CD4-positive, CD25-positive, alpha-beta regulatory T cell (primary cell): ENCODE data around the gene PRKACA. TPM values are rescaled to one million over a fixed set of nuclear protein-coding genes. Genes with fewer than 3 reads are reported as not detected.

ENCODE experiments used
- ATAC-seq, 2 donors: fragments of 150-1000 bp; cut with Tn5 transposase; one replicate each; pipeline ENCODE4 v1.10.0; 2021; ENCODE audit warnings: low read depth in 2 of 2, moderate number of reproducible peaks in 2 of 2, moderate library complexity in 1 of 2
- DNase-seq, 3 donors: peaks; one replicate each; pipeline versions ENCODE4 v3.0.0 to v3.0.0-alpha.2; 2012 to 2022; ENCODE audit warnings: mixed read lengths in 1 of 3
- H3K27ac ChIP-seq: one replicate; pipeline ENCODE4 v1.7.0; 2013; ENCODE audit warnings: mild to moderate bottlenecking, low read length; ENCODE audit not compliant: insufficient read depth, poor library complexity, severe bottlenecking
- H3K27me3 ChIP-seq: one replicate; pipeline ENCODE4 v1.7.0; 2013; ENCODE audit warnings: low read length; ENCODE audit not compliant: control insufficient read depth, insufficient read depth
- H3K36me3 ChIP-seq: one replicate; pipeline ENCODE4 v1.7.0; 2013; ENCODE audit warnings: mild to moderate bottlenecking, low read length, moderate library complexity; ENCODE audit not compliant: control insufficient read depth, insufficient read depth
- H3K4me1 ChIP-seq: 2 replicates; pipeline ENCODE4 v1.7.0; 2013; ENCODE audit warnings: mild to moderate bottlenecking, low read length; ENCODE audit not compliant: insufficient read depth, control insufficient read depth, poor library complexity, severe bottlenecking
- H3K4me3 ChIP-seq: one replicate; pipeline ENCODE4 v1.7.0; 2013; ENCODE audit warnings: low read depth, mild to moderate bottlenecking, low read length, moderate library complexity
- H3K9me3 ChIP-seq, 2 experiments: 1 replicate in 1 of 2; 2 replicates in 1 of 2; pipeline ENCODE4 v1.7.0; 2013; ENCODE audit warnings: low read length in 2 of 2, mild to moderate bottlenecking in 1 of 2, moderate library complexity in 1 of 2; ENCODE audit not compliant: control insufficient read depth in 2 of 2
- H3K27ac Mint-ChIP-seq, 3 donors: one replicate each; pipeline ENCODE4 v1.8.0; 2020 to 2022; ENCODE audit warnings: mild to moderate bottlenecking in 3 of 3, mixed read lengths in 3 of 3, moderate library complexity in 2 of 3
- H3K27me3 Mint-ChIP-seq: one replicate; pipeline ENCODE4 v1.8.0; 2022; ENCODE audit warnings: mild to moderate bottlenecking, mixed read lengths
- H3K36me3 Mint-ChIP-seq: one replicate; pipeline ENCODE4 v1.8.0; 2020; ENCODE audit warnings: mixed read lengths
- H3K4me1 Mint-ChIP-seq, 4 donors: one replicate each; pipeline ENCODE4 v1.8.0; 2020 to 2022; ENCODE audit warnings: mixed read lengths in 4 of 4, mild to moderate bottlenecking in 1 of 4
- H3K4me3 Mint-ChIP-seq, 4 donors: one replicate each; pipeline ENCODE4 v1.8.0; 2020 to 2022; ENCODE audit warnings: mild to moderate bottlenecking in 4 of 4, mixed read lengths in 4 of 4, moderate library complexity in 3 of 4
- H3K9me3 Mint-ChIP-seq, 7 donors: one replicate each; pipeline ENCODE4 v1.8.0; 2020 to 2022; ENCODE audit warnings: mixed read lengths in 7 of 7, mild to moderate bottlenecking in 3 of 7, moderate library complexity in 2 of 7
- polyA plus RNA-seq, 4 donors: library from polyadenylated mRNA; unstranded; fragments of 300-500 nt; fragmentation: Illumina TruSeq; gene quantifications; one replicate each; pipeline ENCODE4 v1.2.3, GENCODE V29; 2021
- total RNA-seq: library from RNA; stranded (reverse); gene quantifications from one replicate; pipeline ENCODE4 v1.2.3, GENCODE V29; 2022

PRKACA gene
- total and polyA plus RNA-seq, 5 donors from 2014 or later, result 0.47 to 40.2 (median 1.4) TPM

GRCh38 chr19:14058182-14059092 is 59.1 kb downstream of the PRKACA start:
- H3K36me3 Mint-ChIP-seq, result no peaks in the 10 kb centered on the region
- peak overlapping the region in 2 of 4 donors; percentile 44 to 62 for H3K4me3 Mint-ChIP-seq
- Histone ChIP-seq H3K27ac (no peak overlapping the region), H3K27me3 (peaks cover 11% of the 10 kb centered on the region), H3K36me3 (no peaks in the 10 kb centered on the region), H3K4me3 (no peak overlapping the region), H3K9me3 (no peaks in the 10 kb centered on the region), H3K4me1 (peaks cover 17% of the 10 kb centered on the region)
- peak overlapping the region in 1 of 3 donors; percentile 66 for H3K27ac Mint-ChIP-seq
- ATAC-seq (no peak), DNase-seq (no peak)
- peaks cover 45% of the 10 kb centered on the region for H3K27me3 Mint-ChIP-seq
- peaks cover 0 to 29% (median 8%) of the 10 kb centered on the region in 4 donors for H3K4me1 Mint-ChIP-seq
- H3K9me3 Mint-ChIP-seq, result no peaks in the 10 kb centered on the region

- no peak overlapping the region for H3K4me3 ChIP-seq
- ATAC-seq, result no peak
Observed at GRCh38 chr19:14056741-14057356, 60.7 kb downstream of the PRKACA start.

GRCh38 chr19:14056069-14056666 is 61.4 kb downstream of the PRKACA start:
- Histone ChIP-seq H3K4me1 (peaks cover 17% of the 10 kb centered on the region), H3K27ac (no peak overlapping the region), H3K4me3 (no peak overlapping the region), H3K36me3 (peaks cover 19% of the 10 kb centered on the region), H3K27me3 (peaks cover 11% of the 10 kb centered on the region), H3K9me3 (no peaks in the 10 kb centered on the region)
- Mint-ChIP-seq H3K4me1 (peaks cover 0 to 29% (median 8%) of the 10 kb centered on the region in 4 donors), H3K36me3 (peaks cover 14% of the 10 kb centered on the region), H3K27ac (no peak overlapping the region), H3K9me3 (peaks cover 0 to 3% (median 0%) of the 10 kb centered on the region in 7 donors), H3K4me3 (no peak overlapping the region), H3K27me3 (peaks cover 42% of the 10 kb centered on the region)
- ATAC-seq (no peak), DNase-seq (no peak)

More at GRCh38 chr19:14056741-14057356, 60.7 kb downstream of the PRKACA start:
- Histone ChIP-seq H3K36me3 (peaks cover 14% of the 10 kb centered on the region), H3K9me3 (no peaks in the 10 kb centered on the region), H3K27ac (no peak overlapping the region), H3K27me3 (peaks cover 11% of the 10 kb centered on the region), H3K4me1 (peaks cover 17% of the 10 kb centered on the region)
- Mint-ChIP-seq H3K27me3 (peaks cover 45% of the 10 kb centered on the region), H3K27ac (no peak overlapping the region), H3K4me1 (peaks cover 0 to 29% (median 8%) of the 10 kb centered on the region in 4 donors), H3K9me3 (peaks cover 0 to 3% (median 0%) of the 10 kb centered on the region in 7 donors), H3K4me3 (peak overlapping the region in 1 of 4 donors; percentile 29), H3K36me3 (peaks cover 10% of the 10 kb centered on the region)
- DNase-seq, result no peak

GRCh38 chr19:14055396-14055795 is 62.2 kb downstream of the PRKACA start:
- H3K27ac ChIP-seq, result no peak overlapping the region
- H3K27me3 Mint-ChIP-seq, result peaks cover 36% of the 10 kb centered on the region
- H3K27me3 ChIP-seq, result peaks cover 10% of the 10 kb centered on the region
- DNase-seq, result no peak
- peaks cover 26% of the 10 kb centered on the region for H3K36me3 ChIP-seq
- no peaks in the 10 kb centered on the region for H3K9me3 ChIP-seq
- H3K9me3 Mint-ChIP-seq, result peaks cover 0 to 3% (median 0%) of the 10 kb centered on the region in 7 donors
- H3K4me1 Mint-ChIP-seq, result peaks cover 0 to 29% (median 8%) of the 10 kb centered on the region in 4 donors
- peaks cover 17% of the 10 kb centered on the region for H3K4me1 ChIP-seq
- H3K27ac Mint-ChIP-seq, result no peak overlapping the region
- no peak for ATAC-seq
- H3K36me3 Mint-ChIP-seq, result peaks cover 16% of the 10 kb centered on the region
- no peak overlapping the region for H3K4me3 Mint-ChIP-seq
- no peak overlapping the region for H3K4me3 ChIP-seq

GRCh38 chr19:14054721-14055120 is 62.8 kb downstream of the PRKACA start:
- Mint-ChIP-seq H3K4me3 (no peak overlapping the region), H3K27ac (no peak overlapping the region), H3K27me3 (peaks cover 30% of the 10 kb centered on the region), H3K9me3 (peaks cover 0 to 3% (median 0%) of the 10 kb centered on the region in 7 donors), H3K36me3 (peaks cover 22% of the 10 kb centered on the region), H3K4me1 (peaks cover 0 to 25% (median 8%) of the 10 kb centered on the region in 4 donors)
- Histone ChIP-seq H3K9me3 (no peaks in the 10 kb centered on the region), H3K4me3 (no peak overlapping the region), H3K27ac (no peak overlapping the region), H3K36me3 (peaks cover 31% of the 10 kb centered on the region), H3K27me3 (peaks cover 8% of the 10 kb centered on the region), H3K4me1 (peaks cover 17% of the 10 kb centered on the region)
- ATAC-seq (no peak), DNase-seq (no peak)

GRCh38 chr19:14054099-14054498 is 63.5 kb downstream of the PRKACA start:
- DNase-seq (no peak), ATAC-seq (no peak)
- Mint-ChIP-seq H3K9me3 (peaks cover 0 to 3% (median 0%) of the 10 kb centered on the region in 7 donors), H3K36me3 (peaks cover 23% of the 10 kb centered on the region), H3K27ac (peak overlapping the region in 2 of 3 donors; percentile 33 to 46), H3K4me1 (peaks cover 0 to 23% (median 8%) of the 10 kb centered on the region in 4 donors), H3K4me3 (no peak overlapping the region), H3K27me3 (peaks cover 25% of the 10 kb centered on the region)
- Histone ChIP-seq H3K4me1 (peaks cover 17% of the 10 kb centered on the region), H3K27me3 (peaks cover 8% of the 10 kb centered on the region), H3K36me3 (peaks cover 34% of the 10 kb centered on the region), H3K27ac (no peak overlapping the region), H3K4me3 (no peak overlapping the region), H3K9me3 (no peaks in the 10 kb centered on the region)

GRCh38 chr19:14053500-14053899 is 64.1 kb downstream of the PRKACA start:
- peaks cover 0 to 3% (median 0%) of the 10 kb centered on the region in 7 donors for H3K9me3 Mint-ChIP-seq
- Histone ChIP-seq H3K4me3 (no peak overlapping the region), H3K4me1 (peaks cover 12% of the 10 kb centered on the region), H3K27me3 (peaks cover 6% of the 10 kb centered on the region), H3K27ac (no peak overlapping the region), H3K36me3 (peaks cover 40% of the 10 kb centered on the region), H3K9me3 (no peaks in the 10 kb centered on the region)
- peaks cover 19% of the 10 kb centered on the region for H3K27me3 Mint-ChIP-seq
- peaks cover 0 to 20% (median 8%) of the 10 kb centered on the region in 4 donors for H3K4me1 Mint-ChIP-seq
- DNase-seq, result no peak
- peak overlapping the region in 1 of 3 donors; percentile 46 for H3K27ac Mint-ChIP-seq
- H3K36me3 Mint-ChIP-seq, result peaks cover 26% of the 10 kb centered on the region
- H3K4me3 Mint-ChIP-seq, result no peak overlapping the region
- ATAC-seq, result no peak
